ENCODE results near the gene PTGR2.

PTGR2 gene

GRCh38 chr14:73818821-73819220 is 32.8 kb upstream of the PTGR2 start:
- ChIA-PET CTCF (interaction anchor here (1.8 to 3.4 kb wide), 2 partner anchors 8 to 90 kb away, joined by 3 to 16 read pairs; no protein-coding TSS in a partner anchor), POLR2A (no interaction called here)

GRCh38 chr14:73820631-73821030 is 31.0 kb upstream of the PTGR2 start:
- TF ChIP-seq CTCF (IDR thresholded peaks at IDR 0.05; ENCODE audit: insufficient read depth, low read length, missing control alignments), result no peak
- CTCF ChIA-PET, result interaction anchor here (1.0 to 1.5 kb wide), 2 partner anchors 93 to 97 kb away, joined by 3 to 4 read pairs; no protein-coding TSS in a partner anchor
- H3K4me3 ChIP-seq (ENCODE audit: low read depth, low read length), result no peak overlapping the region
- POLR2A ChIA-PET, result no interaction called here
- no peak for DNase-seq (ENCODE audit: low read depth, low spot score)

More at GRCh38 chr14:73818821-73819220, 32.8 kb upstream of the PTGR2 start:
- no peak for TF ChIP-seq CTCF (IDR thresholded peaks at IDR 0.05; ENCODE audit: insufficient read depth, low read length, missing control alignments)
- H3K4me3 ChIP-seq (ENCODE audit: low read depth, low read length), result no peak overlapping the region
- DNase-seq (ENCODE audit: low read depth, low spot score), result no peak

GRCh38 chr14:73823339-73823885 is 28.2 kb upstream of the PTGR2 start:
- CTCF ChIA-PET, result interaction anchor here (0.9 to 11.6 kb wide), 4 partner anchors 11 to 97 kb away, joined by 3 to 173 read pairs (median 6); no protein-coding TSS in a partner anchor
- H3K4me3 ChIP-seq (ENCODE audit: low read depth, low read length), result no peak overlapping the region
- no peak for DNase-seq (ENCODE audit: low read depth, low spot score)
- POLR2A ChIA-PET, result no interaction called here
- TF ChIP-seq CTCF (IDR thresholded peaks at IDR 0.05; ENCODE audit: insufficient read depth, low read length, missing control alignments), result no peak

GRCh38 chr14:73824127-73824526 is 27.5 kb upstream of the PTGR2 start:
- ChIA-PET POLR2A (no interaction called here), CTCF (interaction anchor here (2.3 to 11.6 kb wide), 5 partner anchors 12 to 107 kb away, joined by 8 to 173 read pairs (median 13); no protein-coding TSS in a partner anchor)
- TF ChIP-seq CTCF (IDR thresholded peaks at IDR 0.05; ENCODE audit: insufficient read depth, low read length, missing control alignments), result no peak
- no peak for DNase-seq (ENCODE audit: low read depth, low spot score)
- H3K4me3 ChIP-seq (ENCODE audit: low read depth, low read length), result no peak overlapping the region

- no peak for TF ChIP-seq CTCF (IDR thresholded peaks at IDR 0.05; ENCODE audit: insufficient read depth, low read length, missing control alignments)
- DNase-seq (ENCODE audit: low read depth, low spot score), result no peak
- ChIA-PET POLR2A (no interaction called here), CTCF (interaction anchor here (1.2 to 11.6 kb wide), 8 partner anchors 12 to 107 kb away, joined by 4 to 173 read pairs (median 12); no protein-coding TSS in a partner anchor)
- no peak overlapping the region for H3K4me3 ChIP-seq (ENCODE audit: low read depth, low read length)
These were observed 27.1 kb upstream of the PTGR2 start for GRCh38 chr14:73824536-73824935.

- CTCF ChIA-PET, result interaction anchor here (0.6 to 11.6 kb wide), 18 partner anchors 8 to 113 kb away, joined by 3 to 173 read pairs (median 7); no protein-coding TSS in a partner anchor
- TF ChIP-seq CTCF (IDR thresholded peaks at IDR 0.05; ENCODE audit: insufficient read depth, low read length, missing control alignments), result peak; percentile 88
- H3K4me3 ChIP-seq (ENCODE audit: low read depth, low read length), result no peak overlapping the region
- POLR2A ChIA-PET, result interaction anchor here (0.6 kb wide), 1 partner anchor 99 kb away, joined by 3 read pairs; no protein-coding TSS in a partner anchor
- DNase-seq (ENCODE audit: low read depth, low spot score), result no peak
These were observed 26.0 kb upstream of the PTGR2 start for GRCh38 chr14:73825551-73826188.
